Right atrium auricular region (tissue), 2 donors: ENCODE data around the gene BGLAP. TPM values are rescaled to one million over a fixed set of nuclear protein-coding genes. Genes with fewer than 3 reads are reported as not detected.

Experiments used
- DNase-seq: peaks from one replicate; pipeline ENCODE4 v3.0.0-alpha.2; 2019; ENCODE audit warnings: low spot score
- H3K27ac ChIP-seq, 2 donors: fragments of 200-600 bp; sonication (generic); 1 replicate in 1 of 2; 2 replicates in 1 of 2; pipeline ENCODE4 v1.5.1; 2016 to 2019
- H3K27me3 ChIP-seq, 2 donors: fragments of 200-600 bp; sonication (generic); one replicate each; pipeline versions ENCODE4 v1.5.1 to v1.6.0; 2017 to 2019
- H3K36me3 ChIP-seq: fragments of 200-600 bp; sonication (generic); one replicate; pipeline ENCODE4 v1.5.1; 2016
- H3K4me1 ChIP-seq, 2 donors: fragments of 200-600 bp; sonication (generic); one replicate each; pipeline versions ENCODE4 v1.5.1 to v1.6.0; 2017 to 2019
- H3K4me3 ChIP-seq, 2 donors: fragments of 200-600 bp; sonication (generic); 1 replicate in 1 of 2; 2 replicates in 1 of 2; pipeline ENCODE4 v1.5.1; 2017 to 2019; ENCODE audit warnings: mild to moderate bottlenecking in 1 of 2, moderate library complexity in 1 of 2
- H3K9me3 ChIP-seq, 2 donors: fragments of 200-600 bp; sonication (generic); one replicate each; pipeline ENCODE4 v1.5.1; 2019
- CTCF ChIP-seq, 2 donors: fragments of 200-600 bp; sonication (generic); IDR thresholded peaks; one replicate each; pipeline ENCODE4 v1.5.1; 2019; ENCODE audit warnings: antibody characterized with exemption in 2 of 2
- total RNA-seq, 2 donors: library from RNA; depleted of rRNA; stranded (reverse); fragments of >200 nt; gene quantifications; one replicate each; pipeline ENCODE4 v1.1.0, GENCODE V29; 2016

The BGLAP gene
- total RNA-seq, 2 donors from 2014 or later = not detected

GRCh38 chr1:156236164-156236563, 5.8 kb upstream of the BGLAP start:
- H3K4me1 ChIP-seq = no peaks in the 10 kb centered on the region
- peaks cover 58% of the 10 kb centered on the region for H3K36me3 ChIP-seq
- no peaks in the 10 kb centered on the region for H3K27me3 ChIP-seq
- TF ChIP-seq CTCF (IDR thresholded peaks at IDR 0.05) = no peak
- H3K27ac ChIP-seq = no peak overlapping the region
- no peaks in the 10 kb centered on the region for H3K9me3 ChIP-seq
- no peak overlapping the region for H3K4me3 ChIP-seq
- no peak for DNase-seq

GRCh38 chr1:156238248-156238647, 3.7 kb upstream of the BGLAP start:
- Histone ChIP-seq H3K4me1 (no peaks in the 10 kb centered on the region), H3K36me3 (peaks cover 58% of the 10 kb centered on the region), H3K9me3 (no peaks in the 10 kb centered on the region), H3K27ac (no peak overlapping the region), H3K4me3 (no peak overlapping the region), H3K27me3 (no peaks in the 10 kb centered on the region)
- DNase-seq = no peak
- TF ChIP-seq CTCF (IDR thresholded peaks at IDR 0.05) = no peak

GRCh38 chr1:156241311-156241811, 623 bp upstream of the BGLAP start:
- H3K27me3 ChIP-seq = no peaks in the 10 kb centered on the region
- TF ChIP-seq CTCF (IDR thresholded peaks at IDR 0.05) = no peak
- no peak overlapping the region for H3K4me3 ChIP-seq
- H3K9me3 ChIP-seq = no peaks in the 10 kb centered on the region
- H3K4me1 ChIP-seq = peaks cover 0 to 12% of the 10 kb centered on the region in 2 donors
- H3K27ac ChIP-seq = no peak overlapping the region
- H3K36me3 ChIP-seq = peaks cover 35% of the 10 kb centered on the region
- DNase-seq = no peak

GRCh38 chr1:156242738-156243137, 754 bp downstream of the BGLAP start:
- no peaks in the 10 kb centered on the region for H3K9me3 ChIP-seq
- H3K27me3 ChIP-seq = no peaks in the 10 kb centered on the region
- no peak overlapping the region for H3K27ac ChIP-seq
- no peak overlapping the region for H3K4me3 ChIP-seq
- no peak for TF ChIP-seq CTCF (IDR thresholded peaks at IDR 0.05)
- DNase-seq = no peak
- H3K4me1 ChIP-seq = peaks cover 0 to 26% of the 10 kb centered on the region in 2 donors
- H3K36me3 ChIP-seq = peaks cover 22% of the 10 kb centered on the region

GRCh38 chr1:156244126-156244525, 2.1 kb downstream of the BGLAP start:
- Histone ChIP-seq H3K36me3 (peaks cover 11% of the 10 kb centered on the region), H3K27me3 (no peaks in the 10 kb centered on the region)
- TF ChIP-seq CTCF (IDR thresholded peaks at IDR 0.05) = no peak

GRCh38 chr1:156244712-156245111, 2.7 kb downstream of the BGLAP start:
- H3K4me3 ChIP-seq = no peak overlapping the region
- no peaks in the 10 kb centered on the region for H3K9me3 ChIP-seq
- no peaks in the 10 kb centered on the region for H3K27me3 ChIP-seq
- H3K27ac ChIP-seq = no peak overlapping the region
- no peak for DNase-seq
- peaks cover 0 to 33% of the 10 kb centered on the region in 2 donors for H3K4me1 ChIP-seq
- no peak for TF ChIP-seq CTCF (IDR thresholded peaks at IDR 0.05)
- H3K36me3 ChIP-seq = peaks cover 11% of the 10 kb centered on the region

More at GRCh38 chr1:156244126-156244525, 2.1 kb downstream of the BGLAP start:
- no peaks in the 10 kb centered on the region for H3K9me3 ChIP-seq
- no peak overlapping the region for H3K27ac ChIP-seq
- H3K4me3 ChIP-seq = no peak overlapping the region
- DNase-seq = no peak
- H3K4me1 ChIP-seq = peaks cover 0 to 31% of the 10 kb centered on the region in 2 donors
